Measurements from ENCODE around the gene PTK7.

DNA sequence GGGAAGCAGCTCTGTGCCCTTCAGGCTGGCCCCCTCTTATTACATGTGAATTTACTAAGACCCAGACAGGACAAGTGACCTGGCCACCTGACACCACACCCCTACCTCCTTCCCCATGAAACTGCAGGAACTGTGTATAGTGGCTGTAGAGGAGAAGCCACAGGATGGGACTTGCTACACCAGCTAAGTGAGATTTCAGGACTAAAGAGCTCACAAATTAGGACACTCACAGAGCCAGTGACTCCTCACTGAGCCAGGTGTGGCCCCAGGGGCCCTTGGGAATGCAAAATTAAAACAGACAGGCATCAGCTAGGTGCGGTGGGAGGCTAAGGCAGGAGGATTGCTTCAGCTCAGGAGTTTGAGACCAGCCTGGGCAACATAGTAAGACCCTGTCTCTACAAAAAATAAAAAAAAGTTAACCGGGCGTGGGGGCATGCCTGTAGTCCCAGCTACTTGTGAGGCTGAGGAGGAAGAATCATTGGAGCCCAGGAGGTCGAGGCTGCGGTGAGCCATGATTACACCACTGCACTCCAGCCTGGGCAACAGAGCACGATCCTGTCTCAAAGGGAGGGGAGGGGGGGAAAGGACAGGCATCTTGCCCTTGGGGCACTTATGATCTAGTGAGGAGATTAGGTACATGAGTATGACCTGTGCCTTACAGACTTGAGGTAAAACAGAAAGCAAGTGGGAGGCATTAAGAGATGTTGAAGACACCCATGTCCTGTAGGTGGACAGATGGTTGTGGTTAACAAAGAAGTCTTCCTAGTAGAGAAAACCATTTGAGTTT lies 71.8 kb downstream of the PTK7 start:
- TF ChIP-seq, protein P1, sequence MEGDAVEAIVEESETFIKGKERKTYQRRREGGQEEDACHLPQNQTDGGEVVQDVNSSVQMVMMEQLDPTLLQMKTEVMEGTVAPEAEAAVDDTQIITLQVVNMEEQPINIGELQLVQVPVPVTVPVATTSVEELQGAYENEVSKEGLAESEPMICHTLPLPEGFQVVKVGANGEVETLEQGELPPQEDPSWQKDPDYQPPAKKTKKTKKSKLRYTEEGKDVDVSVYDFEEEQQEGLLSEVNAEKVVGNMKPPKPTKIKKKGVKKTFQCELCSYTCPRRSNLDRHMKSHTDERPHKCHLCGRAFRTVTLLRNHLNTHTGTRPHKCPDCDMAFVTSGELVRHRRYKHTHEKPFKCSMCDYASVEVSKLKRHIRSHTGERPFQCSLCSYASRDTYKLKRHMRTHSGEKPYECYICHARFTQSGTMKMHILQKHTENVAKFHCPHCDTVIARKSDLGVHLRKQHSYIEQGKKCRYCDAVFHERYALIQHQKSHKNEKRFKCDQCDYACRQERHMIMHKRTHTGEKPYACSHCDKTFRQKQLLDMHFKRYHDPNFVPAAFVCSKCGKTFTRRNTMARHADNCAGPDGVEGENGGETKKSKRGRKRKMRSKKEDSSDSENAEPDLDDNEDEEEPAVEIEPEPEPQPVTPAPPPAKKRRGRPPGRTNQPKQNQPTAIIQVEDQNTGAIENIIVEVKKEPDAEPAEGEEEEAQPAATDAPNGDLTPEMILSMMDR (conservative IDR thresholded peaks at IDR 0.05; ENCODE audit: low read depth in 2 of 2), result no peak
- no peak for TF ChIP-seq ZNF114 (CRISPR knock-in tag; IDR thresholded peaks at IDR 0.05)
- no peak for TF ChIP-seq EZH2 (IDR thresholded peaks at IDR 0.05; ENCODE audit: low read depth, unreplicated experiment)
- no peak for TF ChIP-seq NANOG (IDR thresholded peaks at IDR 0.05; ENCODE audit: borderline replicate concordance)
- no peak for TF ChIP-seq JUNB (IDR thresholded peaks at IDR 0.05; ENCODE audit: unreplicated experiment)
- TF ChIP-seq, protein P2, sequence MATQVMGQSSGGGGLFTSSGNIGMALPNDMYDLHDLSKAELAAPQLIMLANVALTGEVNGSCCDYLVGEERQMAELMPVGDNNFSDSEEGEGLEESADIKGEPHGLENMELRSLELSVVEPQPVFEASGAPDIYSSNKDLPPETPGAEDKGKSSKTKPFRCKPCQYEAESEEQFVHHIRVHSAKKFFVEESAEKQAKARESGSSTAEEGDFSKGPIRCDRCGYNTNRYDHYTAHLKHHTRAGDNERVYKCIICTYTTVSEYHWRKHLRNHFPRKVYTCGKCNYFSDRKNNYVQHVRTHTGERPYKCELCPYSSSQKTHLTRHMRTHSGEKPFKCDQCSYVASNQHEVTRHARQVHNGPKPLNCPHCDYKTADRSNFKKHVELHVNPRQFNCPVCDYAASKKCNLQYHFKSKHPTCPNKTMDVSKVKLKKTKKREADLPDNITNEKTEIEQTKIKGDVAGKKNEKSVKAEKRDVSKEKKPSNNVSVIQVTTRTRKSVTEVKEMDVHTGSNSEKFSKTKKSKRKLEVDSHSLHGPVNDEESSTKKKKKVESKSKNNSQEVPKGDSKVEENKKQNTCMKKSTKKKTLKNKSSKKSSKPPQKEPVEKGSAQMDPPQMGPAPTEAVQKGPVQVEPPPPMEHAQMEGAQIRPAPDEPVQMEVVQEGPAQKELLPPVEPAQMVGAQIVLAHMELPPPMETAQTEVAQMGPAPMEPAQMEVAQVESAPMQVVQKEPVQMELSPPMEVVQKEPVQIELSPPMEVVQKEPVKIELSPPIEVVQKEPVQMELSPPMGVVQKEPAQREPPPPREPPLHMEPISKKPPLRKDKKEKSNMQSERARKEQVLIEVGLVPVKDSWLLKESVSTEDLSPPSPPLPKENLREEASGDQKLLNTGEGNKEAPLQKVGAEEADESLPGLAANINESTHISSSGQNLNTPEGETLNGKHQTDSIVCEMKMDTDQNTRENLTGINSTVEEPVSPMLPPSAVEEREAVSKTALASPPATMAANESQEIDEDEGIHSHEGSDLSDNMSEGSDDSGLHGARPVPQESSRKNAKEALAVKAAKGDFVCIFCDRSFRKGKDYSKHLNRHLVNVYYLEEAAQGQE (IDR thresholded peaks at IDR 0.05; ENCODE audit: unreplicated experiment), result no peak
- no peak for TF ChIP-seq POLR2AphosphoS5 (IDR thresholded peaks at IDR 0.05; ENCODE audit: low read depth)

All from GM23338 (cell line).